Measurements from ENCODE around the gene SLC35G3.

- TF ChIP-seq CTCF (IDR thresholded peaks at IDR 0.05) (no peak), POLR2A (IDR thresholded peaks at IDR 0.05) (no peak)
These were observed 22.9 kb upstream of the SLC35G3 start for GRCh38 chr17:35217107-35217506.
